HG02938 (cell line): ENCODE data around the gene CD300LG.
"Not testable (repeated sequence)": the region's sequence is repeated elsewhere in the genome, so short reads cannot be mapped to it uniquely, and the experiment has no call there.

Experiments used
- ATAC-seq: cut with Tn5 transposase; IDR thresholded peaks from one replicate; pipeline ENCODE4 v1.9.1; 2021; ENCODE audit warnings: mild to moderate bottlenecking, moderate library complexity; ENCODE audit not compliant: unreplicated experiment

Gene CD300LG

GRCh38 chr17:43877451-43878155 is 30.6 kb downstream of the CD300LG start:
- ATAC-seq, result no peak

GRCh38 chr17:43878260-43879175 is 31.5 kb downstream of the CD300LG start:
- no peak for ATAC-seq

GRCh38 chr17:43879723-43880419 is 32.9 kb downstream of the CD300LG start:
- ATAC-seq, result no peak

GRCh38 chr17:43880420-43880991 is 33.5 kb downstream of the CD300LG start:
- ATAC-seq, result no peak

GRCh38 chr17:43881181-43881580 is 34.2 kb downstream of the CD300LG start:
- ATAC-seq, result no peak

GRCh38 chr17:43881758-43882505 is 35.0 kb downstream of the CD300LG start:
- no peak for ATAC-seq

- ATAC-seq, result no peak
These were observed 35.9 kb downstream of the CD300LG start for GRCh38 chr17:43882761-43883415.

GRCh38 chr17:43888548-43888947 is 41.6 kb downstream of the CD300LG start:
- no peak for ATAC-seq

GRCh38 chr17:43890240-43890639 is 43.3 kb downstream of the CD300LG start:
- no peak for ATAC-seq

- ATAC-seq, result no peak
These were observed 45.1 kb downstream of the CD300LG start for GRCh38 chr17:43891851-43892646.

GRCh38 chr17:43892647-43892952 is 45.6 kb downstream of the CD300LG start:
- no peak for ATAC-seq

- not testable (repeated sequence) for ATAC-seq
These were observed 47.5 kb downstream of the CD300LG start for GRCh38 chr17:43894494-43894893.

GRCh38 chr17:43897831-43898230 is 50.9 kb downstream of the CD300LG start:
- no peak for ATAC-seq

- no peak for ATAC-seq
These were observed 51.5 kb downstream of the CD300LG start for GRCh38 chr17:43898446-43898845.

GRCh38 chr17:43900183-43900857 is 53.3 kb downstream of the CD300LG start:
- peak; percentile 68 for ATAC-seq

GRCh38 chr17:43900858-43901754 is 54.1 kb downstream of the CD300LG start:
- ATAC-seq, result no peak

- no peak for ATAC-seq
These were observed 55.0 kb downstream of the CD300LG start for GRCh38 chr17:43901861-43902589.
